Right lobe of liver (tissue), 6 donors: ENCODE measurements around the gene PIK3CB. TPM values are rescaled to one million over a fixed set of nuclear protein-coding genes. Genes with fewer than 3 reads are reported as not detected.
"Not testable (repeated sequence)": the region's sequence is repeated elsewhere in the genome, so short reads cannot be mapped to it uniquely, and the experiment has no call there.

ENCODE experiments used
- ATAC-seq, 4 donors: fragments of 200-7000 bp; cut with Tn5 transposase; one replicate each; pipeline ENCODE4 v1.9.1; 2020; ENCODE audit warnings: mild to moderate bottlenecking in 4 of 4, moderate library complexity in 4 of 4
- DNase-seq, 3 donors: peaks; one replicate each; pipeline ENCODE4 v3.0.0-alpha.2; 2020
- H3K27ac ChIP-seq, 3 donors: fragments of 200-600 bp; one replicate each; pipeline ENCODE4 v1.8.0; 2022
- H3K27me3 ChIP-seq, 2 donors: fragments of 200-600 bp; one replicate each; pipeline ENCODE4 v1.8.0; 2022
- H3K36me3 ChIP-seq, 4 donors: fragments of 200-600 bp; sonication (generic) in 1 of 4; one replicate each; pipeline versions ENCODE4 v1.5.1 to v1.8.0; 2017 to 2022; ENCODE audit warnings: control low read depth in 1 of 4
- H3K4me1 ChIP-seq, 4 donors: fragments of 200-600 bp; sonication (generic) in 1 of 4; one replicate each; pipeline versions ENCODE4 v1.5.1 to v1.8.0; 2017 to 2022; ENCODE audit warnings: control low read depth in 1 of 4
- H3K4me3 ChIP-seq, 3 donors: fragments of 200-600 bp; one replicate each; pipeline ENCODE4 v1.8.0; 2022
- H3K9me3 ChIP-seq, 4 donors: fragments of 200-600 bp; sonication (generic) in 1 of 4; one replicate each; pipeline versions ENCODE4 v1.5.1 to v1.8.0; 2017 to 2022; ENCODE audit warnings: control low read depth in 1 of 4
- CTCF ChIP-seq, 4 donors: fragments of 200-600 bp in 3 of 4; fragments of 450-650 bp in 1 of 4; IDR thresholded peaks; one replicate each; pipeline versions ENCODE4 v1.5.1 to v1.8.0; 2016 to 2022; ENCODE audit warnings: antibody characterized with exemption in 4 of 4, mild to moderate bottlenecking in 2 of 4
- POLR2A ChIP-seq: fragments of 450-650 bp; IDR thresholded peaks from one replicate; pipeline ENCODE4 v1.6.1; 2017; ENCODE audit warnings: antibody characterized with exemption, mild to moderate bottlenecking
- WGBS: methylation state at CpG from one replicate; pipeline ENCODE4 v1.1.6; 2018; ENCODE audit warnings: low coverage, low lambda C conversion rate; ENCODE audit not compliant: insufficient coverage; ENCODE audit errors: missing lambda C conversion rate; 5-methylcytosine and 5-hydroxymethylcytosine counted together
- intact Hi-C, 2 donors: fragments of 100-400 bp; cut with DNase I; formaldehyde crosslinking; loops; one replicate each; pipeline versions ENCODE4 v1.11.2 to v1.14.1; 2022
- total RNA-seq, 6 experiments: library from RNA; depleted of rRNA in 2 of 6; stranded (reverse); fragments of >200 nt in 2 of 6; fragmentation: NEBNext Ultra II Directional in 3 of 6; extraction: Animal tissue kit (Norgen Biotek cat#: 25700) in 3 of 6; gene quantifications; one replicate each; pipeline versions ENCODE4 v1.1.0 to v1.2.4, GENCODE V29; 2016 to 2023
- donor health status: DM: no; HTN: yes; CAD: no.
- donor health status: DM: no; HTN: no; CAD: no.
- donor health status: DM: no; HTN: no; CAD: no.
- donor health status: DM: no; HTN: yes; CAD: no.
- donor health status: DM: no; HTN: yes; CAD: no.

PIK3CB gene
- total RNA-seq, 6 experiments from 2014 or later: 12.1 to 20.9 (median 14.6) TPM

- H3K4me3 ChIP-seq: no peak overlapping the region
- no peak for TF ChIP-seq CTCF (IDR thresholded peaks at IDR 0.05)
- no peak for TF ChIP-seq POLR2A
- ATAC-seq: no peak
- H3K36me3 ChIP-seq: no peaks in the 10 kb centered on the region
- no peaks in the 10 kb centered on the region for H3K9me3 ChIP-seq
- intact Hi-C loops: no loop called here
- no peak overlapping the region for H3K27ac ChIP-seq
- no peak for DNase-seq
- peaks cover 0 to 6% (median 3%) of the 10 kb centered on the region in 4 donors for H3K4me1 ChIP-seq
- no peaks in the 10 kb centered on the region for H3K27me3 ChIP-seq
- WGBS: 88% methylated on average over 2 of the region's 2 CpGs
Measured at GRCh38 chr3:138812806-138813205, 21.9 kb downstream of the PIK3CB start.

GRCh38 chr3:138809500-138810256 is 25.1 kb downstream of the PIK3CB start:
- intact Hi-C loops: no loop called here
- H3K4me1 ChIP-seq: peaks cover 0 to 6% (median 3%) of the 10 kb centered on the region in 4 donors
- H3K27ac ChIP-seq: no peak overlapping the region
- H3K36me3 ChIP-seq: no peaks in the 10 kb centered on the region
- H3K27me3 ChIP-seq: no peaks in the 10 kb centered on the region
- peak in 3 of 4 donors; percentile 22 to 26 (median 22) for ATAC-seq
- whole genome bisulfite sequencing: 68% methylated on average over 6 of the region's 6 CpGs
- TF ChIP-seq CTCF (IDR thresholded peaks at IDR 0.05) (no peak), POLR2A (no peak)
- no peaks in the 10 kb centered on the region for H3K9me3 ChIP-seq
- DNase-seq: no peak
- no peak overlapping the region for H3K4me3 ChIP-seq

- ATAC-seq (no peak), DNase-seq (no peak)
- TF ChIP-seq CTCF (IDR thresholded peaks at IDR 0.05) (no peak), POLR2A (no peak)
- H3K4me3 ChIP-seq: no peak overlapping the region
- H3K27me3 ChIP-seq: no peaks in the 10 kb centered on the region
- WGBS: 59% methylated on average over 3 of the region's 3 CpGs
- H3K4me1 ChIP-seq: peaks cover 0 to 24% (median 3%) of the 10 kb centered on the region in 4 donors
- H3K36me3 ChIP-seq: no peaks in the 10 kb centered on the region
- intact Hi-C loops: no loop called here
- H3K27ac ChIP-seq: no peak overlapping the region
- no peaks in the 10 kb centered on the region for H3K9me3 ChIP-seq
Measured at GRCh38 chr3:138806376-138807080, 28.2 kb downstream of the PIK3CB start.

- peak; percentile 56 to 76 (median 65) for ATAC-seq
- Histone ChIP-seq H3K27me3 (no peaks in the 10 kb centered on the region), H3K4me3 (no peak overlapping the region), H3K27ac (peak overlapping the region in 1 of 3 donors; percentile 14), H3K36me3 (no peaks in the 10 kb centered on the region), H3K9me3 (no peaks in the 10 kb centered on the region), H3K4me1 (peaks cover 0 to 18% (median 0%) of the 10 kb centered on the region in 4 donors)
- TF ChIP-seq CTCF (IDR thresholded peaks at IDR 0.05) (no peak), POLR2A (no peak)
- intact Hi-C loops: no loop called here
- 54% methylated on average over 2 of the region's 2 CpGs for WGBS
- DNase-seq: no peak
Measured at GRCh38 chr3:138803006-138803653, 31.6 kb downstream of the PIK3CB start.

- H3K9me3 ChIP-seq, H3K27ac ChIP-seq, H3K4me3 ChIP-seq, H3K27me3 ChIP-seq, H3K36me3 ChIP-seq, ATAC-seq, DNase-seq, intact Hi-C loops: not testable (repeated sequence)
- WGBS: 95% methylated on average over 6 of the region's 6 CpGs
- H3K4me1 ChIP-seq: peaks cover 0 to 18% (median 0%) of the 10 kb centered on the region in 4 donors
Measured at GRCh38 chr3:138802223-138802622, 32.5 kb downstream of the PIK3CB start.
